Esophagus muscularis mucosa (tissue), 4 donors: ENCODE results near the gene APPL2. TPM values are rescaled to one million over a fixed set of nuclear protein-coding genes. Genes with fewer than 3 reads are reported as not detected.

ENCODE experiments used
- DNase-seq: peaks from one replicate; pipeline ENCODE4 v3.0.0-alpha.2; 2017; ENCODE audit errors: extremely low spot score
- H3K27ac ChIP-seq, 4 donors: fragments of 200-600 bp; sonication (generic); replicated peaks in 1 of 4; 1 replicate in 3 of 4; 2 replicates in 1 of 4; pipeline ENCODE4 v1.5.1; 2016 to 2019; ENCODE audit warnings: mild to moderate bottlenecking in 1 of 4
- H3K27me3 ChIP-seq, 4 donors: fragments of 200-600 bp; sonication (generic); one replicate each; pipeline versions ENCODE4 v1.5.1 to v1.6.0; 2016 to 2019
- H3K36me3 ChIP-seq, 4 donors: fragments of 200-600 bp; sonication (generic); one replicate each; pipeline ENCODE4 v1.5.1; 2016 to 2019
- H3K4me1 ChIP-seq, 4 donors: fragments of 200-600 bp; sonication (generic); one replicate each; pipeline ENCODE4 v1.5.1; 2016 to 2019
- H3K4me3 ChIP-seq, 4 donors: fragments of 200-600 bp; sonication (generic); 1 replicate in 2 of 4; 2 replicates in 2 of 4; pipeline ENCODE4 v1.5.1; 2016 to 2019; ENCODE audit warnings: mild to moderate bottlenecking in 4 of 4, moderate library complexity in 1 of 4
- H3K9me3 ChIP-seq, 4 donors: fragments of 200-600 bp; sonication (generic); 1 replicate in 3 of 4; 2 replicates in 1 of 4; pipeline ENCODE4 v1.5.1; 2016 to 2019
- EP300 ChIP-seq: sonication (generic); formaldehyde crosslinking; IDR thresholded peaks from one replicate; pipeline ENCODE4 v1.6.1; 2017; ENCODE audit warnings: antibody characterized with exemption
- POLR2A ChIP-seq: fragments of 450-650 bp; IDR thresholded peaks from one replicate; pipeline ENCODE4 v1.6.1; 2017; ENCODE audit warnings: antibody characterized with exemption, moderate library complexity, mild to moderate bottlenecking, low read depth
- POLR2AphosphoS5 ChIP-seq, 2 donors: sonication (generic); formaldehyde crosslinking; IDR thresholded peaks; one replicate each; pipeline ENCODE4 v1.6.1; 2017; ENCODE audit warnings: antibody characterized with exemption in 2 of 2
- WGBS: methylation state at CpG from one replicate; pipeline ENCODE4 v1.1.5; 2018; 5-methylcytosine and 5-hydroxymethylcytosine counted together
- intact Hi-C: fragments of 100-400 bp; cut with DNase I; formaldehyde crosslinking; loops from one replicate; pipeline ENCODE4 v1.15.1; 2023
- total RNA-seq, 4 donors: library from RNA; depleted of rRNA; stranded (reverse); fragments of >200 nt; gene quantifications; one replicate each; pipeline versions ENCODE4 v1.1.0 to v1.2.1, GENCODE V29; 2016
- TF ChIP-seq, protein P1 (sequence below), 3 experiments: fragments of 200-600 bp in 2 of 3; fragments of 450-650 bp in 1 of 3; sonication (generic) in 2 of 3; IDR thresholded peaks; one replicate each; pipeline ENCODE4 v1.5.1; 2017 to 2019; ENCODE audit warnings: antibody characterized with exemption in 3 of 3, mild to moderate bottlenecking in 2 of 3, moderate library complexity in 1 of 3

The APPL2 gene
- total RNA-seq, 4 donors from 2014 or later: 16.6 to 30.0 (median 23.3) TPM

- 94% methylated on average over 11 of the region's 16 CpGs for whole genome bisulfite sequencing
- no peak overlapping the region for H3K4me3 ChIP-seq
- H3K36me3 ChIP-seq: peaks cover 46 to 99% (median 89%) of the 10 kb centered on the region in 4 donors
- no peaks in the 10 kb centered on the region for H3K27me3 ChIP-seq
- no peak overlapping the region for H3K27ac ChIP-seq
- no peaks in the 10 kb centered on the region for H3K9me3 ChIP-seq
- TF ChIP-seq EP300 (no peak), POLR2AphosphoS5 (IDR thresholded peaks at IDR 0.05) (no peak), POLR2A (no peak)
- TF ChIP-seq, protein P1, sequence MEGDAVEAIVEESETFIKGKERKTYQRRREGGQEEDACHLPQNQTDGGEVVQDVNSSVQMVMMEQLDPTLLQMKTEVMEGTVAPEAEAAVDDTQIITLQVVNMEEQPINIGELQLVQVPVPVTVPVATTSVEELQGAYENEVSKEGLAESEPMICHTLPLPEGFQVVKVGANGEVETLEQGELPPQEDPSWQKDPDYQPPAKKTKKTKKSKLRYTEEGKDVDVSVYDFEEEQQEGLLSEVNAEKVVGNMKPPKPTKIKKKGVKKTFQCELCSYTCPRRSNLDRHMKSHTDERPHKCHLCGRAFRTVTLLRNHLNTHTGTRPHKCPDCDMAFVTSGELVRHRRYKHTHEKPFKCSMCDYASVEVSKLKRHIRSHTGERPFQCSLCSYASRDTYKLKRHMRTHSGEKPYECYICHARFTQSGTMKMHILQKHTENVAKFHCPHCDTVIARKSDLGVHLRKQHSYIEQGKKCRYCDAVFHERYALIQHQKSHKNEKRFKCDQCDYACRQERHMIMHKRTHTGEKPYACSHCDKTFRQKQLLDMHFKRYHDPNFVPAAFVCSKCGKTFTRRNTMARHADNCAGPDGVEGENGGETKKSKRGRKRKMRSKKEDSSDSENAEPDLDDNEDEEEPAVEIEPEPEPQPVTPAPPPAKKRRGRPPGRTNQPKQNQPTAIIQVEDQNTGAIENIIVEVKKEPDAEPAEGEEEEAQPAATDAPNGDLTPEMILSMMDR (IDR thresholded peaks at IDR 0.05): no peak
- intact Hi-C loops: no loop called here
- DNase-seq: no peak
- peaks cover 0 to 4% (median under 1%) of the 10 kb centered on the region in 4 donors for H3K4me1 ChIP-seq
Measured at GRCh38 chr12:105206686-105207374, 29.1 kb downstream of the APPL2 start.

- peaks cover 42 to 92% (median 82%) of the 10 kb centered on the region in 4 donors for H3K36me3 ChIP-seq
- H3K27ac ChIP-seq: no peak overlapping the region
Measured at GRCh38 chr12:105205322-105206048, 30.5 kb downstream of the APPL2 start.

GRCh38 chr12:105204916-105205315 is 31.1 kb downstream of the APPL2 start:
- no peaks in the 10 kb centered on the region for H3K9me3 ChIP-seq
- no peak for DNase-seq
- TF ChIP-seq EP300 (no peak), POLR2AphosphoS5 (IDR thresholded peaks at IDR 0.05) (no peak), POLR2A (no peak)
- TF ChIP-seq, protein P1 (IDR thresholded peaks at IDR 0.05): no peak
- H3K36me3 ChIP-seq: peaks cover 42 to 93% (median 80%) of the 10 kb centered on the region in 4 donors
- H3K27me3 ChIP-seq: no peaks in the 10 kb centered on the region
- peaks cover 0 to 11% (median 2%) of the 10 kb centered on the region in 4 donors for H3K4me1 ChIP-seq
- intact Hi-C loops: no loop called here
- 83% methylated on average over 6 of the region's 6 CpGs for WGBS
- no peak overlapping the region for H3K27ac ChIP-seq
- no peak overlapping the region for H3K4me3 ChIP-seq

More at GRCh38 chr12:105205322-105206048, 30.5 kb downstream of the APPL2 start:
- Histone ChIP-seq H3K27me3 (no peaks in the 10 kb centered on the region), H3K9me3 (no peaks in the 10 kb centered on the region), H3K4me1 (peaks cover 0 to 11% (median 2%) of the 10 kb centered on the region in 4 donors), H3K4me3 (no peak overlapping the region)
- intact Hi-C loops: no loop called here
- DNase-seq: no peak
- no peak for TF ChIP-seq POLR2AphosphoS5 (IDR thresholded peaks at IDR 0.05)
- WGBS: 86% methylated on average over 10 of the region's 10 CpGs

DNA sequence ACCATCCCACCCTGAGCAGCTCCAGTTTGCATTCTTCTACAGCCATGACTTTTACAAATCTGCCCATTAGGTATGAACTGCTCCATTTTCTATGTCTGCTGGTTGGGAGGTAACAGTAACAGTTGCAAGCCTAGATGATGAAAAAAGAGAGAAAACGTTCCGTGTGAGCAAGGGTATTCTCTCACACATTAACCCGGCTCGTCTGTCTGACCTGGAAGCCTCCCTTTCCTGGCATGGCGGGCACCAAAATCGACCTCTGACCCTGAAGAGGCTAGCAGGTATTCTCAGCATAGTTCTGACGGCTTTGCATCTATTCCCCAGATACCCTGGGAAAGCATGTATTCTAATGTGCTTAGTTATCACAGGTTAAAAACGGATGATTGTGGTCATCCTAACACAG is 31.8 kb downstream of the APPL2 start:
- H3K4me3 ChIP-seq: no peak overlapping the region
- intact Hi-C loops: no loop called here
- no peaks in the 10 kb centered on the region for H3K27me3 ChIP-seq
- TF ChIP-seq EP300 (no peak), POLR2A (no peak), POLR2AphosphoS5 (IDR thresholded peaks at IDR 0.05) (no peak)
- TF ChIP-seq, protein P1 (IDR thresholded peaks at IDR 0.05): no peak
- DNase-seq: no peak
- H3K27ac ChIP-seq: no peak overlapping the region
- H3K36me3 ChIP-seq: peaks cover 42 to 91% (median 82%) of the 10 kb centered on the region in 4 donors
- WGBS: 93% methylated on average over 8 of the region's 8 CpGs
- H3K9me3 ChIP-seq: no peaks in the 10 kb centered on the region
- H3K4me1 ChIP-seq: peaks cover 0 to 11% (median 2%) of the 10 kb centered on the region in 4 donors

DNA sequence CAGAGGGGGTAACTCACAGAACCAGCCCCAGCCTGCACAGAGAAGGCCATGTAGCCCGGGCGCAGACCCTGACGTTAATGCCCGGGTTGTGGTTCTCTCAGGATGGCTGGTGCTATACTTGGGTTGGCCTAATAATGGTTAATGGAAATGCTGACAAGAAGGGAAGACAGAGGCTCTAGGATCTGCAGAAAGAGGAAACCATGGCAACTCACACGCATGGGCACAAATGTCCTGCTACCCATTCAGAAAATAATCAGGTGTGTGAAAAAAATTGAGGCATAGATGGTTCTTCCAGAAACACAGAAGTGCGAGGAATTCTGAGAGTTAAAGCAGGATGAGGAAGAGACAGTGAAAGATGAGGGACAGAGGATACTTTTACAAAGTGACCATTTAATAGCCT is 33.8 kb downstream of the APPL2 start:
- Histone ChIP-seq H3K27ac (no peak overlapping the region), H3K4me3 (no peak overlapping the region), H3K36me3 (peaks cover 47 to 92% (median 84%) of the 10 kb centered on the region in 4 donors), H3K9me3 (no peaks in the 10 kb centered on the region), H3K27me3 (no peaks in the 10 kb centered on the region), H3K4me1 (peaks cover 0 to 11% (median 2%) of the 10 kb centered on the region in 4 donors)
- DNase-seq: no peak
- no peak for TF ChIP-seq POLR2A
- TF ChIP-seq POLR2AphosphoS5 (IDR thresholded peaks at IDR 0.05): no peak
- TF ChIP-seq EP300: no peak
- TF ChIP-seq, protein P1 (IDR thresholded peaks at IDR 0.05): no peak
- WGBS: 91% methylated on average over 6 of the region's 6 CpGs
- intact Hi-C loops: no loop called here
